HG02884 (cell line): ENCODE results near the gene BRPF1.

ENCODE experiments used
- ATAC-seq: cut with Tn5 transposase; IDR thresholded peaks from one replicate; pipeline ENCODE4 v1.9.1; 2021; ENCODE audit warnings: mild to moderate bottlenecking, moderate library complexity; ENCODE audit not compliant: unreplicated experiment

The BRPF1 gene

DNA sequence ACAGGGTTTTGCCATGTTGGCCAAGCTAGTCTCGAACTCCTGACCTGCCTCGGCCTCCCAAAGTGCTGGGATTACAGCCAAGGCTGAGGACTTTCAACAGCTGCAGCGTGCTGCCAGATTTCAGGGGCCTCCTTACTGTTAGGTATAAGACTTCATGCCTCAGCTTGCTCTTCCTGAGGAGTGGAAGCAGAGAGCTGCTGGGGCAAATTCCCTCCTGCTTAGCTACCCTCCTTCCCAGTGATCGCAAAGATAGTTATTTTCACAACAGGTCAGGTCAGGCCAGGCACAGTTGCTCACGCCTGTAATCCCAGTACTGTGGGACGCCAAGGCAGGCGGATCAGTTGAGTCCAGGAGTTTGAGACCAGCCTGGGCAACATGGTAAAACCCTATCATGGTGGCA lies 30.5 kb upstream of the BRPF1 start:
- no peak for ATAC-seq

DNA sequence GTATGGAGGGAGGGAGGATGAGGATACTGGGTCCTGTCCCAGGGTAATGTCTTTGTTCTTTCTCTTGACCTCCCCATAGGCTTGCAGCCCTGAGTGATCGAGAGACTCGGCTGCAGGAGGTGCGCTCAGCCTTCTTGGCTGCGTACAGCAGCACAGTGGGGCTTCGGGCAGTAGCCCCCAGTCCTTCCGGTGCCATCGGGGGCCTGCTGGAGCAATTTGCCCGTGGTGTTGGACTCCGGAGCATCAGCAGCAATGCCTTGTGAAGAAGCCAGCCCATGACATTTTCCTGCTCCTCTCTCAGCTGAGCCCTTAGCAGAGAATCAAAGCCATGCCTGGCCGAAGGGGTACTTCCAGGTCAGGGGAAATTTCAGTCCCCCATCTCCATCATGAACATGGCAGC lies 29.8 kb upstream of the BRPF1 start:
- ATAC-seq: no peak

DNA sequence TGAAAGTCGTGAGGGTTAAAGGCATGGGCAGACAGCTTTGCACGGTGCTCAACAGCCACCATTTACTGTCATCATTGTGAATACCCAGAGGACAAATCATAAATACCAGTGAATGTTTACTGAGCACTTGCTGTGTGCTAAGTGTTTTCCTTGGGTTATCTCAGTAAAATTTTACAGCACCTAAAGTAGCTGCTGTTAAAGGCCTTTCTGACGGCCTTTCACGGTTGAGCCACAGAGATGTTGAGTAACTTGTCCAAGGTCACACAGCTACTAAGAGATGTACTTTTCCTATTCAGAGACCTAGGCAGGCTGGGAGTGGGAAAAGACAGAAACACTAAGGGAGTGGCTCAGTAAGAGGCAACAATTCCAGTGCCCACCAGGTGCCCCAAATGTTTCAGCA lies 28.3 kb upstream of the BRPF1 start:
- ATAC-seq: no peak

DNA sequence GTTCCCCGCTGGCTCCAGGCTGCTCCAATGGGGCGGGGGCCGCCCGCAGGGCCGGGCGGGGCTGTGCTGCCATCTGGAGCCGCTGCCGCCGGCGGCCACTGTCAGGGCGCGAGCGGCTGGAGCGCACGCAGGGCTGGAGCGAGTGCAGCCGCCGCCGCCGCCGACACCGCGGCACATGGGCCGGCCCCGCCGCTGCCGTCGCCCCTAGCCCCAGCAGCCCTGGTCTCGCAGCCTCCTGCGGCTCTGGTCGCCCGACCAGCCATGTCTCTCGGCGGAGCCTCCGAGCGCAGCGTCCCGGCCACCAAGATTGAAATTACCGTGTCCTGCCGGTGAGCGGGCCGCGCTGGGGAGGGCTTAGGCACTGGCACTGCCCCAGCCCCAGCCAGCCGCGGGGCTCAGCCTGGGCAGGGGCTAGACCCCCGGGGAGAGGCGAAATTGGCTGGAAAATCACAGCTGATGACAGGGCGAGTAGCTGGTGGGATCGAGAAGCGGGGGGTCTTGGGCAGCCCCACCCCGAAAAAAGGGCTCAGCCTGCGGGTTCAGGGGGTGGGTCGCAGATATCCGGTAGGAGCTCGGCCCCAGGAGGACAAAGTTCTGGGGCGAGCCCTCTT lies 27.7 kb upstream of the BRPF1 start, which contains the start of gene CPNE9:
CPNE9 (plus strand) TSS at position 98 of the 611 bp plus-strand sequence; CDS start at position 262, 164 bp downstream.
- ATAC-seq: no peak

DNA sequence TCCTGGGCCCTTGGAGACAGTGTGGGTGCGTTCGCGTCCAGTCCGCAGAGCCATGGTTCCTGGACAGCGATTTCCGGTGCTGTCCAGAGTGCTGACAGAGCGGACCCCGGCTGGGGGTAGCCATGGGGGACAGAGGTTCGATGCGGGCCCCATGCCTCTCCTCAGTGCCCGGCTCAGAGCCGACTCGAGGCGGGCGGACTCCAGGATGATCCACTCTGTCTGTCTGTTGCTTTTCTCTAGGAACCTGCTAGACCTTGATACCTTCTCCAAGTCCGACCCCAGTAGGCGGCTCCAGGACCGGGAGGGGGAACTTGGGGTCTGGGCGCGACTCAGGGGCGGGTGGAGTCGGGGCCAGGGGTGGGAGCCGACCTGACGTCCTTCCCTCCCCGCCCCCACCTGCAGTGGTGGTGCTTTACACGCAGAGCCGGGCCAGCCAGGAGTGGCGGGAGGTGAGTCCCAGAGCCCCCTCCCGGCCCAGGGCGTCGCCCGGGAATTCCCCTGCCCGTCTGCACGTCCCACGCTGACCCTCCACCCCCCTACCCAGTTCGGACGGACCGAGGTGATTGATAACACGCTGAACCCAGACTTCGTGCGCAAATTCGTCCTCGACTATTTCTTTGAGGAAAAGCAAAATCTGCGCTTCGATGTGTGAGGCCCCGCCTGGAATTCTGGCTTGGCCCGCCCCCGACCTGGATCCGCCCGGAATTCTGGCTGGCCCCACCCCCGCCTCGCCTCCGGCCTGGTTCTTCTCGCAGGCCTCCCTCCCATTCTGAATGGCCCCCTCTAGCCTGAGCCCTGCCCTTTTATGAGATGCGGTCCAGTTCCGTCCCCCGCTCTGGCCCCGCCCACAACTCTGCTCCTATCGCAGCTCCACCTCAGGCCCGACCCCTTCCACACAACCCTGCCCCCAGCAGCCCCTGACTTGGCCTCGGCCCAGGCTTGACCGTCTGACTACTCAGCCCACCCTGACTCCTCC lies 26.9 kb upstream of the BRPF1 start:
- ATAC-seq: no peak

DNA sequence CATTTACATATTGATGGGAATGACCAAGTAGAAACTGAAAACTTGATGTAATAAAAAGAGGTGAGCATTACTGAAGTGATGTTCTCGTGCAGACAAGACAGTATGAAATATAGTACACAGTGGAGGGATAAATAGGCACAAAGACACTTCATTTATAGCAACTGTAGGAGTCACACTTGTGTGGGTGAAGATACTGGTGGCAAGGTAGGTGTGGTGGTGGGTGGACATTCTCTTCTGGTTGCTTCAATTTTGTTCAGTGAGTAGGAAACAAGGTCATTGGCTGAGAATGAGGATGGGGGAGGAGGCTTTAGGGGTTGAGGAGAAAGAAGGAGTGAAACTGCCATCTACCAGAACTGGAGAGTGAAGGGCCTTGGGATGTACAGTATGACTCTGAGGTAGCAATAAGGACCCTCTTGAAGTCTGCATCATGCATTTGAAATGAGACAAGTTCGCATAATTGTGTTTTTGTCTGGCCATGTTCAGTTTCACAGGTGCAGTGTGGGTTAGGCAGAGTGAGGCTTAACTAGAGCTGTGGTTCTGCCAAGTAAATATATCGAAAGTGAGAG lies 21.3 kb upstream of the BRPF1 start:
- ATAC-seq: no peak

DNA sequence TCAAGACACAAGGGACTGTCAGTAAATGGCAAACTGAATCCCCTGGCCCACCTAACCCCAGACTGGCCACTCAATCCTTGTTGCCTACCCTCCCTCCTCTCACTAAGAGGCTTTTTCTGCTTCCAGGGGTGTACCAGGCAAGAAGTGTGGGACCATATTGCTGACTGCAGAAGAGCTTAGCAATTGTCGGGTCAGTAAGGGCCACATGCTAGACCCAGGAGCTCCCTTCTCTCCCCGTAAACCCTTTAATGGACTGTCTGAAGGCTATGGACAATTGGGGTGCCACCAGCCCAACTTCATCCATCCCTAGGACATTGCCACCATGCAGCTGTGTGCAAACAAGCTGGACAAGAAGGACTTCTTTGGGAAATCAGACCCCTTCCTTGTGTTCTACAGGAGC lies 19.1 kb upstream of the BRPF1 start:
- no peak for ATAC-seq

DNA sequence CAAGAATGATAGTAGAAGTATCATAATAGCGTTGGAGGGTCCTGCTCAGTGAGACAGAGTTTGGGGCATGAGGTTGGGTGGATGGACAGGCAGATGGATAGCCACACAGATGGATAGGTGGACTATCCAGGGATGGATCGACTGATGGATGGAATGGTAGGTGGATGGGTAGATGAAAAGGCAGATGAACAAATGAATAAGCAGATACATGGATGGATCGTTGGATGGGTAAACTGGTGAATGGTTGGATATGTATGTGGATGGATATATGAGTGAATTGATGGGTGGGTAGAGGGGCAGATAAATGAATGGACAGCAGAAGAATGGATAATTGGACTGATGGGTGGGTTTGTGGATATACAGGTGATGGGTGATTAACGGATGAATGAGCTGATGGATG lies 18.4 kb upstream of the BRPF1 start:
- ATAC-seq: no peak

DNA sequence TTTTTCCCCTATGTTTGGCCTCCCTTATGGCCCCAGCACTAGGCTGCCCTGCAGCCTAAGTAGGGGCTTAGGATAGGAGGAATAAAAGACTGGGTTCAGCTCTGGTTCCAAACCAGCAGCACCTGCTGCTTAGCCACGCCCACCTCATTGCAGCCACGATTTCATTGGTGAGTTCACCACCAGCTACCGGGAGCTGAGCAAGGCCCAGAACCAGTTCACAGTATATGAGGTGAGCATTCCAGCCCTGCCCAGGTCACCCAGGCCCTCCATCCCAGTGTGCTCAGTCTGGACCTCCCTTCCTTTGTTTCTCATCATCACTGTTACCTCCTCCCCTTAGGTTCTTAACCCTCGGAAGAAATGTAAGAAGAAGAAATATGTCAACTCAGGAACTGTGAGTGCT lies 16.4 kb upstream of the BRPF1 start:
- no peak for ATAC-seq

DNA sequence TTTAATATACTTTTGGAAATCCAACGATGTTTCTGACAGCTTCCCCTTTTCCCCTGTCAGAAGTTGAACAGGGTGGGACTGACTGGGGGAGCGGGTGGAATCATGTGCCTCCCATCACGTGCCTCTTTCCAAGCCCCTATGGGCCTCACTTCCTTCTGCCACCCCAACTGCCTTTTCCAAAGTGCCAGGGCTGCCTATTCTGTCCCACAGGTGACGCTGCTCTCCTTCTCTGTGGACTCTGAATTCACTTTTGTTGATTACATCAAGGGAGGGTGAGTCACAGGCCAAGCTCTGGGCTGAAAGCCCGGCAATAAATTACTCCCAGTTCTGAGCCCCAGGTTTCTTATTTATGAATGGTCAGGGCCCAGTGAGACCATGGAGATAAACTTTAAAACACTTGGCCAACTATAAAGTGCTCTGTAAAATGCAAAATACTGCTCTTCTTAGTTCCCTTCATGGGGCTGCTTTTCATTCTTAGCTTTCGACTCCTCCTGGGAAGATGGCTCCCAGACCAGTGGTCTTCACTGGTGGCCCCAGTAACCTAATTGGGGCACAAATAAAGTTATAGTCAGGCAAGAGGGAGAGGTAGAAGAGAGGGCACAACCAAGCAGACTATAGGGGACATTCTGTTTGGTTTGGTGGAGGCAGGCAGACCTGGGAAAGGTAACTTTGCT lies 15.6 kb upstream of the BRPF1 start:
- no peak for ATAC-seq

DNA sequence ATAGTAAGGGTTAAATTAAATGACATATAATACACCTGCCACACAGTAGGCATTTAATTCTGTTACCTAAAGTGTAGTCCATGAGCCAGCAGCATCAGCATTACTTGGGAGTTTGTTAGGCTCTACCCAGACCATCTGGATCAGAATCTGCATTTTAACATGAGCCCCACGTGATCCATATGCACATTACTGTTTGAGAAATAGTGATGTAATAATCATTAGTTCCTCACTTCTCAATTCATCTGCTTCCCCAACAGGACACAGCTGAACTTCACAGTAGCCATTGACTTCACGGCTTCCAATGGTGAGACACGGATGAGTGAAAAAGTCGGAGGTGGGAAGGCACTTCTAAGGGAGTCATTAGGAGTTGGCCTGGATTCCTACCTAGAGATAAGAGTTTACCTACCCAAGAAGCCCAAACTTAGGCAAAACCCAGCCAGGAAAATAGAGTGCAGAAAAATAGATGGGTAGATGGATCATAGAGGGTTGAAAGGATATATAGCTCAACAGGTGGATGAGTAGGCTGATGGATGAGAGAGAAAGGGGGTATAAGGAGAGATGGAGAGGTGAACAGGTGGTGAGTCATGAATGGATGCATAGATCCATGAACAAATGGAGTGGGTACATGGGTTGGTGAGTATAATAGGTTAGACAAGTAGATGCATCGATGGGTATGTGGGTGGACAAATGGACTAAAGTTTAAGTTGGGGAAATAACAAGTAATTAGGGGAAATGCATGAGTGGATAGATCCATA lies 14.6 kb upstream of the BRPF1 start:
- no peak for ATAC-seq

DNA sequence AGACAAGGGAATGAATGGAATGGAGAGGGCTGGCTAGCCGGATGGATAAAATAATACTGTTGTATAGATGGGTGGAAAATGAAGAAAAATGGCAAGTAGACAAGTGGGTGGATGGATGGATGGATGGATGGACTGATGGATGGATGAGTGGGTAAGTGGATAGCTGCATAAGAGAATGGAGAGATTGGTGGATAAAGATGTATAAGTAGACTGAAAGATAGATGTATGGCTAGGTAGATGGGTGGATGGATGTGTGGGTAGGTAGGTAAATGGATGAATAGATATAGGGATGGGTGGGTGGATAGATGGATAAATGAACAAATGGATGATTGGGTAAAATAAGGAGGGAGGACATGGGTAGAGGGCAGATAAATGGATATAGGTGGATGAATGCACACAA lies 14.0 kb upstream of the BRPF1 start:
- ATAC-seq: no peak

DNA sequence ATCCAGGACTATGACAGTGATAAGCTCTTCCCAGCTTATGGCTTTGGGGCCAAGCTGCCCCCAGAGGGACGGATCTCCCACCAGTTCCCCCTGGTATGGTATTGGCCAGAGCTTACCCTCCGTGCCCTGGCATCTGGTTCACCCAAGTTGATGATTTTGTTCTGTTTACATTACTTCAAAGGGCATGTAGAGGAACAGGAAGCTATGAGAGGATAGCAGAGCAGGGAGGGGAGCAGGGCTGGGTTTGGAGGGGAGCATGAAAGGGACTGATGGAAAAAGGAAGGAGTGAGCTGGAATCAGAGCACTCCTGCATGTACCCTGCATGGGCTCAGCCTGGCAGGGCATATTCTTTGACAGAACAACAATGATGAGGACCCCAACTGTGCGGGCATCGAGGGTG lies 13.4 kb upstream of the BRPF1 start:
- no peak for ATAC-seq

DNA sequence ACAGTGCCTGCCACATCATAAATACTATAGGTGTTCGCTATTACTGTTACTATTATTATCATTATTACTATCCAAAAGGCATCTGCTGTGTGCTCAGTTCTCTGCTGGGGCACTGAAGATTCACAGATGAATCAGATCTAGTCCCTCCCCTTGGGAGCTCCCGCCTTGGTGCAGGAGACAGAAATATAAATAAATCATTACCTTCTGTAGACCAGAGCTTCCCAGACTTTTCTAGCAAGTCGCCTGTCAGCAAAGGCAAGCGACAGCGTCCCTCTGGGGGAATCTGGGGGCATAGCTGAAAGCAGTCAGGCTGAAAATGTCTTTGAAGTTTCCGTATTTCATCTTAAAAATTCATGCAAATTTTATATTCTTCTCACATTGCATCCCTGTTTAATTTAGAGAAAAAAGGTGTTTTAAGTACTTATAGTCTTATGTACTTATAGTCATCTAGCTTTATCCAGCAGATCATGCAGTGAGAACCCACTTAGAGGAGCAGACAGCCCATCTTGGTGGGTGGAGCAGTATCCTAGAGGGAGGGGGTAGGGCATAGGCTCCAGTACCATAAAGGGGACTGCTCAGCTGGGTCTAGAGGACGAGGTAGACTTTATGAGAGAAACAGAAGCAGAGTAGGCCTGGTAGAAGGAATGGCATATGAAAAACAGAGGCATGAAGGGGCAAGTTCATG lies 10.4 kb upstream of the BRPF1 start:
- ATAC-seq: no peak

DNA sequence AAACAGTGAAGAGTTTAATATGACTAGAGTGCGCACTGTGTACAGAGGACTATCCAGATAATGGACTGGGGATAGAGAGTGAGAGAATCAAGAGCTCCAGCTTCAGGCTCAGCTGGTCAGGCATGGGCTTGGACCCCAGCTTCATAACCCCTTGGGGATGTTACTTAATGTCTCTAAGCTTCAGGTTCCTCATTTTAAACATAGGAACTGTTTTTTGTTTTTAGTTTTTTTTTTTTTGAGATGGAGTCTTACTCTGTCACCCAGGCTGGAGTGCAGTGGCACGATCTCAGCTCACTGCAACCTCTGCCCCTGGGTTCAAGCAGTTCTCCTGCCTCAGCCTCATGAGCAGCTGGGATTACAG lies 9.9 kb upstream of the BRPF1 start:
- no peak for ATAC-seq

DNA sequence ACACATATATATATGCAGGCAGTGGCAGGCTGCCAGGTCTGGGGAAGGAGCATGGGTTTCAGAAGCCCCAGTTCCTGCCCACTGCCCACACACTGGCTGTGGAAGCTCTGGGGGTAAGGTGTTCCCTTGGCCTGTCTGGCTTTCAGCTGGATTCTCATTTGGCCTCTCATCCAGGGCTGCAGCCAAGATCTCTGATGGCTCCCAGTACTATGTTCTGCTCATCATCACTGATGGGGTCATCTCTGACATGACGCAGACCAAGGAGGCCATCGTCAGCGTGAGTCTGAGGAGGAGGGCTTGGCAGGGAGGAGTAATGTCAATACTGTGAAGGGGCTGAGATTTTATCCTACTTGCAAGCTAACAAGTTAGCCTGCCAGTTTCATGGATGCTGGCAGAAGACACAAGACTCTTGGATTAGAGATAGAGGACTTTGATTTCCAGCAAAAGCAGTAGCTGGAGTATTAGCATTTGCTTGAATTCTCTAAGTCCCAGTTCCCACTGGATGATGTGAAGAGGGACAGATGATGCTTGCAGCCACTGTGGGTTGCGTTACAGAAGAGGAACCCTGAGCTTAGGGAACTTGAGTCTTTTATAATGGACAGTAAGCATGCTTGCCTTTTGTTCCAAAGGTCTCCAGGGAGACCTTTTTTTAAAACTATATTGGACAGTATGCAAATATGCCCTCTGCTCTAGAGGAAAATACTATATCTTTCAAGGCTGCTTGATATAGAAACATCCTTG lies 5.6 kb upstream of the BRPF1 start:
- no peak for ATAC-seq

DNA sequence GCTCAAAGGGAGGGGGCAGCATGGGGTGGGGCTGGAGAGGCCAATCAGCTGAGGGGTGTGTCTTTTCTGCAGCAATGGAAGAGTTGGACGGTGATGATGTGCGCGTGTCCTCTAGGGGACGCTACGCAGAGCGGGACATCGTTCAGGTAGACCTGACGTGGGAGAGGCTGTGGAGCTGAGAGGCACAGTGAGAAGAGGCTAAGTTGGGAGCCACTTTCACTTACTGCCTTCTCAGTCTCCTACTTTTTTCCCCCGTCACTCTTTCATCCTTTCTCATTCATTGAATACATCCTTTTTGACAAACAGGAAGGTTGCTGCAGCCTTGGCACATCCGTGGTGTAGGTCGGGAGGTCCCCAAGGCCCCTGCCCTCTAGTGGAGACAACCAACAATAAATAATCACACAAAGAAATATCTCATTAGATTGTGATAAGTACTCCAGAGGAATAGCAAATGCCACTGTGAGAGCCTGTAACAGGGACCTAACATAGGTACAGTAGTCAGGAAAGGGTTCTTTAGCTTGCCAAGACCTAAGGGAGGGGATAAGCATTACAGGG lies 4.4 kb upstream of the BRPF1 start:
- ATAC-seq: no peak

DNA sequence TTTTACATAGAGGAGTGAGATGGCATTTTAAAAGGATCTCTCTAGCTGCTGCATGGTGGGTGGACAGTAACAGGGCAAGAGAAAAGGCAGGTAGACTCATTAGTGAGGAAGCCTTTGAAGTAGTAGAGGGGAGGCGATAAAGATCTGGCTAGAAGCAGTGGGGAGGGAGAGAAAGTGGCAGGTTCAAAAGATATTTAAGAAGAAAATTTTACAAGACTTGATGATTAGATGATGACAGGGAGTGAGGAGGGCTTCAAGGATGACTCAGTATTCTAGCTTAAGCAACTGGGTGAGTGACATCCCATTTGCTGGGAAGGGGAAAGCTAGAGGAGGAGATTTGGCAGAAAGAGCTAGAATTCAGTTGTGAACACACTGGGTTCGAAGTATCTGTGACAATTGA lies 3.8 kb upstream of the BRPF1 start:
- ATAC-seq: no peak

DNA sequence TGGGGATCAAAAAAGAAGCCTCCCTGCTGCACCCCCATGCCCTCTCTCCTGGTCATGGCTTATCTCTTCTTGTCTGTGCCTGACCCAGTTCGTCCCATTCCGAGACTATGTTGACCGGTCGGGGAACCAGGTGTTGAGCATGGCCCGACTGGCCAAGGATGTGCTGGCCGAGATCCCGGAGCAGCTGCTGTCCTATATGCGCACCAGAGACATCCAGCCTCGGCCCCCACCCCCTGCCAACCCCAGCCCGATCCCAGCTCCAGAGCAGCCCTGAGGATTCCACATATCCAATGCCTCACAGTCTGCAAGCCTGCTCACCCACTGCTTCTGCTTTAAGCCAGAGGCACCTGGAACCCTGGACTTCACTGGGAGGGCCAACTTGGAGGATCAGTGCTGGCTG lies 2.1 kb upstream of the BRPF1 start:
- ATAC-seq: no peak
